Measurements from ENCODE around the gene CCDC106. TPM values are rescaled to one million over a fixed set of nuclear protein-coding genes. Genes with fewer than 3 reads are reported as not detected.

CCDC106 gene
- total RNA-seq, 1 experiment from 2014 or later = 19.9 TPM

DNA sequence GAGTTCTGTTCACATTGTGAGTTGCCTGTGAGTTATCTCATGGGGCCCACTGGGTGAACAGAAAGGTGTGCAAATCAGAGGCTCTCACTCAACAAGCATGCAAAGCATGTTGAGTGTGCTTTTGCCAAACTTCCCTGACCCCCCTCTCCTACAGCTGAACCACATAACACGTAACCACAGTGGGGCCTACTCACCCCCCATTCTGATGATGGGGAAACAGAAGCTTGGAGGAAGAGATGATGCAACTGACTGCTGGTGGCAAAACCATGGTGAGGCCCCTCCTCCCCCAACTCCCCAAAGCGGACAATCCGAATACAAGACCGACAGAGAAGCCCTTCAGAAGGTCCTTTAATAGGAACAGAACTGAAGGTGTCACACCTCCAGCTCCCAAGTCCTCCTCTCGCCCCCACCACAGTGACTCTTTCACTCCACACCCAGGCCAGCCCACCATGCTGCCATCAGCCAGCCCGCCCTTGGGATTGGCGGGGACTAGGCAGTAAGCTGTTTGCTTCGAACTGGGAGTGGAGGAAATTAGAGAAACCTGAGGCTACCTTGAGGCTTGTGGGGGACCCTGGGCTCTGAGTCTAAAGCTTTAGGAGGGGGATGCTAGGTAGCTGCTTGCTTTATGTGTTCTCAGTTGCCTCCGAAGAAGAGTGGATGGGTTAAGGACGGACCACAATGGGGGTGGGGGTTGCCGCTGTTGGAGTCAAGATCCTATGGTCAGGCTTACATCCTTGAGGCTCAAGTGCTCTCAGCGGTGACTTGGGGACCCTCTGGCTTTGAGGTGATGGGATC, 27.4 kb upstream of the CCDC106 start:
- Histone ChIP-seq H3K4me2 (ENCODE audit: insufficient read depth, insufficient read length, low read length) (no peak overlapping the region), H4K91ac (ENCODE audit: insufficient read length, low read depth, low read length) (no peak overlapping the region), H3K23me2 (ENCODE audit: insufficient read length, low read depth, low read length, poor library complexity, severe bottlenecking) (no peaks in the 10 kb centered on the region), H2BK20ac (ENCODE audit: low read depth, low read length, poor library complexity, severe bottlenecking) (no peak overlapping the region), H3K9me3 (ENCODE audit: control insufficient read depth, low read depth, low read length) (no peaks in the 10 kb centered on the region), H3K79me1 (ENCODE audit: insufficient read depth, low read depth, low read length, poor library complexity, severe bottlenecking) (no peaks in the 10 kb centered on the region), H3K56ac (ENCODE audit: insufficient read length, low read depth, low read length) (no peak overlapping the region), H3K4ac (ENCODE audit: low read depth, low read length) (no peak overlapping the region), H3T11ph (ENCODE audit: low read length) (no peak overlapping the region), H2AK5ac (ENCODE audit: insufficient read length, low read length) (no peak overlapping the region), H2BK15ac (ENCODE audit: low read depth, low read length) (no peak overlapping the region), H2BK120ac (ENCODE audit: low read depth, low read length, poor library complexity, severe bottlenecking) (no peak overlapping the region), H3K79me2 (ENCODE audit: insufficient read depth, low read length) (no peaks in the 10 kb centered on the region), H3K27ac (ENCODE audit: insufficient read length, low read depth, low read length) (no peak overlapping the region), H3K18ac (ENCODE audit: insufficient read length, low read depth, low read length) (no peak overlapping the region), H3K4me1 (ENCODE audit: insufficient read depth, low read length) (no peaks in the 10 kb centered on the region), H4K20me1 (ENCODE audit: control insufficient read depth, insufficient read depth, insufficient read length) (no peaks in the 10 kb centered on the region), H3K14ac (ENCODE audit: insufficient read depth, low read length) (no peak overlapping the region), H2AFZ (ENCODE audit: low read length) (no peak overlapping the region), H4K5ac (ENCODE audit: insufficient read length, low read depth, low read length) (no peak overlapping the region), H3K27me3 (ENCODE audit: insufficient read depth, low read length) (no peaks in the 10 kb centered on the region), H3K9ac (ENCODE audit: extremely low read depth, insufficient read length, low read length) (no peak overlapping the region), H4K8ac (replicated peaks; ENCODE audit: insufficient read length, low read depth, low read length) (no peak overlapping the region), H2BK5ac (ENCODE audit: insufficient read length, low read length) (no peak overlapping the region), H2BK12ac (ENCODE audit: insufficient read length, low read depth, low read length) (no peak overlapping the region), H3K23ac (ENCODE audit: insufficient read length, low read depth, low read length) (no peak overlapping the region)
- Mint-ChIP-seq H3K4me1 (peaks cover 10 to 14% of the 10 kb centered on the region in 2 experiments), H3K27me3 (ENCODE audit: low read depth) (peaks cover 2% of the 10 kb centered on the region), H3K9me3 (no peaks in the 10 kb centered on the region; a peak in 1 of 5 replicates), H3K4me3 (no peak overlapping the region), H3K27ac (peak overlapping the region in 1 of 3 experiments; percentile 21; a peak in 1 of 7 replicates), H3K36me3 (ENCODE audit: insufficient read depth in 1 of 3, low read depth in 3 of 3) (peaks cover 21 to 42% (median 41%) of the 10 kb centered on the region in 3 experiments)
- TF ChIP-seq, protein P1, sequence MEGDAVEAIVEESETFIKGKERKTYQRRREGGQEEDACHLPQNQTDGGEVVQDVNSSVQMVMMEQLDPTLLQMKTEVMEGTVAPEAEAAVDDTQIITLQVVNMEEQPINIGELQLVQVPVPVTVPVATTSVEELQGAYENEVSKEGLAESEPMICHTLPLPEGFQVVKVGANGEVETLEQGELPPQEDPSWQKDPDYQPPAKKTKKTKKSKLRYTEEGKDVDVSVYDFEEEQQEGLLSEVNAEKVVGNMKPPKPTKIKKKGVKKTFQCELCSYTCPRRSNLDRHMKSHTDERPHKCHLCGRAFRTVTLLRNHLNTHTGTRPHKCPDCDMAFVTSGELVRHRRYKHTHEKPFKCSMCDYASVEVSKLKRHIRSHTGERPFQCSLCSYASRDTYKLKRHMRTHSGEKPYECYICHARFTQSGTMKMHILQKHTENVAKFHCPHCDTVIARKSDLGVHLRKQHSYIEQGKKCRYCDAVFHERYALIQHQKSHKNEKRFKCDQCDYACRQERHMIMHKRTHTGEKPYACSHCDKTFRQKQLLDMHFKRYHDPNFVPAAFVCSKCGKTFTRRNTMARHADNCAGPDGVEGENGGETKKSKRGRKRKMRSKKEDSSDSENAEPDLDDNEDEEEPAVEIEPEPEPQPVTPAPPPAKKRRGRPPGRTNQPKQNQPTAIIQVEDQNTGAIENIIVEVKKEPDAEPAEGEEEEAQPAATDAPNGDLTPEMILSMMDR (conservative IDR thresholded peaks at IDR 0.05) = no peak
- no CpG with 5 or more reads among the region's 12 CpGs for WGBS (ENCODE audit: extremely low coverage, insufficient read length, low lambda C conversion rate)
- DNase-seq = no peak

All from H9 (cell line).